ENCODE data around the gene NR2C2.
"Not testable (repeated sequence)": the region's sequence is repeated elsewhere in the genome, so short reads cannot be mapped to it uniquely, and the experiment has no call there.

NR2C2 gene

GRCh38 chr3:14991151-14991742 lies 43.9 kb downstream of the NR2C2 start:
- Histone ChIP-seq H3K4me3 (ENCODE audit: low read depth, low read length) (no peak overlapping the region), H3K4me1 (ENCODE audit: control insufficient read depth, insufficient read depth, low read length, unreplicated experiment) (peaks cover 11% of the 10 kb centered on the region), H2AFZ (ENCODE audit: low read length, unreplicated experiment) (no peak overlapping the region), H3K27ac (ENCODE audit: low read depth, low read length) (no peak overlapping the region), H3K27me3 (ENCODE audit: insufficient read depth, low read length) (no peaks in the 10 kb centered on the region), H3K79me2 (ENCODE audit: control insufficient read depth, insufficient read depth, low read length, unreplicated experiment) (peaks cover 40% of the 10 kb centered on the region), H3K36me3 (ENCODE audit: insufficient read depth, low read length) (no peaks in the 10 kb centered on the region)

DNA sequence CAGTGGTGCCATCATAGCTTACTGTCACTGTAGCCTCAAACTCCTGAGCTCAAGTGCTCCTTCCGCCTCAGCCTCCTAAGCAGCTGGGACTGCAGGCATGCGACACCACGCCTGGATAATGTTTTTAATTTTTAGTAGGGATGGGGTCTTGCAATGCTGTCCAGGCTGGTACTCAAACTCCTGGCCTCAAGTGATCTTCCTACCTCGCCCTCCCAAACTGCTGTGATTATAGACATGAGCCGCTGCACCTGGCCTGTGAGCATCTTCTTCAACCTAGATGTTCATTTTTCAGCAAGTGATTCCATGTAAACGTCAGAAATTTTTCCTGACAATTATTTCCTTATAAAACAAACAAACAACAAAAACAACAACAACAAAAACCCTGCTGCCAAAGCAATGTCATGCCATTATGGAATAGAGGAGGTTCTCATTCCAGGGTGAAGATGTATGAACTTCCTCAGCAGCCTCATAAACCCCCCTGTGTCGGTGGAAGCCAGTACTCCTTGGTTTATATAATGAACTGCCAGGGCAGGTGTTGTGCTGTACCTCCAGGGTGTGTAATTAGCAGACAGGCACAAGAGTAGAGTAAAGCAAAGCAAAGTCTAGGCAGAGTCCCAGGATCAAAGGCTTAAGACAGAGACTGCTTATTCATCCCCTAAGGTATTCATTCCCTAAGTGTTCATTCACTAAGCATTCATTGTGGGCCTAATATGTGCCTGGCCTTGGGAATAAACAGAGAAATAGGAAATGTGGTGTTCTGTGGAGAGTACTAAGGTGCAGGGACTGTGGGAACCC lies 44.6 kb downstream of the NR2C2 start:
- Histone ChIP-seq H3K4me3 (ENCODE audit: low read depth, low read length) (no peak overlapping the region), H3K27ac (ENCODE audit: low read depth, low read length) (no peak overlapping the region), H2AFZ (ENCODE audit: low read length, unreplicated experiment) (no peak overlapping the region), H3K4me1 (ENCODE audit: control insufficient read depth, insufficient read depth, low read length, unreplicated experiment) (peaks cover 11% of the 10 kb centered on the region), H3K36me3 (ENCODE audit: insufficient read depth, low read length) (no peaks in the 10 kb centered on the region), H3K79me2 (ENCODE audit: control insufficient read depth, insufficient read depth, low read length, unreplicated experiment) (peaks cover 36% of the 10 kb centered on the region), H3K27me3 (ENCODE audit: insufficient read depth, low read length) (no peaks in the 10 kb centered on the region)

- Histone ChIP-seq H3K27ac (ENCODE audit: low read depth, low read length) (no peak overlapping the region), H3K27me3 (ENCODE audit: insufficient read depth, low read length) (no peaks in the 10 kb centered on the region), H3K36me3 (ENCODE audit: insufficient read depth, low read length) (0 out of 2 replicates have a peak, but pooled peaks cover 7% of the 10 kb centered on the region), H2AFZ (ENCODE audit: low read length, unreplicated experiment) (no peak overlapping the region), H3K4me3 (ENCODE audit: low read depth, low read length) (no peak overlapping the region), H3K4me1 (ENCODE audit: control insufficient read depth, insufficient read depth, low read length, unreplicated experiment) (no peaks in the 10 kb centered on the region), H3K79me2 (ENCODE audit: control insufficient read depth, insufficient read depth, low read length, unreplicated experiment) (peaks cover 22% of the 10 kb centered on the region)
Measured at GRCh38 chr3:14997941-14998340, 50.6 kb downstream of the NR2C2 start.

DNA sequence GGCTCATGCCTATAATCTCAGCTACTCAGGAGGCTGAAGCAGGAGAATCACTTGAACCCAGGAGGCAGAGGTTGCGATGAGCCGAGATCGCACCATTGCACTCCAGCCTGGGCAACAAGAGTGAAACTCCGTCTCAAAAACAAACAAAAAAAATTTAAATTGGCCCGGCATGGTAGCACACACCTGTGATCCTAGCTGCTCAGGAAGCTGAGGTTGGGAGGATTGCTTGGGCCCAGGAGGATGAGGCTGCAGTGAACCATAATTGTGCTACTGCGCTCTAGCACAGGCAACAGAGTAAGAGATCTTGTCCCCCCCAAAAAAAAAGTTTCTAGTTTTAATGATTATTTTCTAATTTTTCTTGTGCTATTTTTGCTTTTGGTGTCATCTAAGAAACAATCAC lies 51.8 kb downstream of the NR2C2 start:
- H3K36me3 ChIP-seq (ENCODE audit: insufficient read depth, low read length): 0 out of 2 replicates have a peak, but pooled peaks cover 11% of the 10 kb centered on the region
- H3K27ac ChIP-seq (ENCODE audit: low read depth, low read length); H3K4me3 ChIP-seq (ENCODE audit: low read depth, low read length); H3K27me3 ChIP-seq (ENCODE audit: insufficient read depth, low read length); H3K4me1 ChIP-seq (ENCODE audit: control insufficient read depth, insufficient read depth, low read length, unreplicated experiment); H2AFZ ChIP-seq (ENCODE audit: low read length, unreplicated experiment): not testable (repeated sequence)
- peaks cover 15% of the 10 kb centered on the region for H3K79me2 ChIP-seq (ENCODE audit: control insufficient read depth, insufficient read depth, low read length, unreplicated experiment)

- Histone ChIP-seq H3K27ac (ENCODE audit: low read depth, low read length) (no peak overlapping the region), H3K36me3 (ENCODE audit: insufficient read depth, low read length) (peaks cover 11% of the 10 kb centered on the region), H3K79me2 (ENCODE audit: control insufficient read depth, insufficient read depth, low read length, unreplicated experiment) (peaks cover 3% of the 10 kb centered on the region), H3K27me3 (ENCODE audit: insufficient read depth, low read length) (no peaks in the 10 kb centered on the region), H3K4me3 (ENCODE audit: low read depth, low read length) (no peak overlapping the region), H2AFZ (ENCODE audit: low read length, unreplicated experiment) (no peak overlapping the region), H3K4me1 (ENCODE audit: control insufficient read depth, insufficient read depth, low read length, unreplicated experiment) (no peaks in the 10 kb centered on the region)
Measured at GRCh38 chr3:15007681-15008141, 60.3 kb downstream of the NR2C2 start.

DNA sequence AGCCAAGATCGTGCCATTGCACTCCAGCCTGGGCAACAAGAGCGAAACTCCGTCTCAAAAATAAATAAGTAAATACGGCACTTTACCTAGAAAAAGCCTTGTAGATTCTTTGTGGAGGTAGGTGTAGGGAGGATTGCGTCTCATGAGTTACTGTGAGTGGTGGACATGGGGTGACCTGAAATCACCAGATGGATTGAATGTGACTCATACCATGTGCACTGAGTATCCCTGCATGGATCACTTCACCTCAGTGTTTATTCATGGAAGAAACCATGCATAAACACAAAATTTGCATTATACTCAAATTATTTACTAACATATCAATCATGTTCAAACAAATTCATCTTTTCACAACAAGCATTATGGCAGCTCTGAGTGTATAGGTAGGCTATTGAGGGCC lies 61.8 kb downstream of the NR2C2 start:
- Histone ChIP-seq H2AFZ (ENCODE audit: low read length, unreplicated experiment) (no peak overlapping the region), H3K4me3 (ENCODE audit: low read depth, low read length) (no peak overlapping the region), H3K27me3 (ENCODE audit: insufficient read depth, low read length) (no peaks in the 10 kb centered on the region), H3K27ac (ENCODE audit: low read depth, low read length) (no peak overlapping the region), H3K79me2 (ENCODE audit: control insufficient read depth, insufficient read depth, low read length, unreplicated experiment) (peaks cover 3% of the 10 kb centered on the region), H3K36me3 (ENCODE audit: insufficient read depth, low read length) (peaks cover 14% of the 10 kb centered on the region), H3K4me1 (ENCODE audit: control insufficient read depth, insufficient read depth, low read length, unreplicated experiment) (no peaks in the 10 kb centered on the region)

GRCh38 chr3:15010664-15011063 lies 63.3 kb downstream of the NR2C2 start:
- Histone ChIP-seq H3K27ac (ENCODE audit: low read depth, low read length) (no peak overlapping the region), H3K4me1 (ENCODE audit: control insufficient read depth, insufficient read depth, low read length, unreplicated experiment) (peaks cover 11% of the 10 kb centered on the region), H2AFZ (ENCODE audit: low read length, unreplicated experiment) (no peak overlapping the region), H3K4me3 (ENCODE audit: low read depth, low read length) (no peak overlapping the region), H3K27me3 (ENCODE audit: insufficient read depth, low read length) (no peaks in the 10 kb centered on the region), H3K36me3 (ENCODE audit: insufficient read depth, low read length) (peaks cover 12% of the 10 kb centered on the region; the same call in 1 of the 2 replicates), H3K79me2 (ENCODE audit: control insufficient read depth, insufficient read depth, low read length, unreplicated experiment) (no peaks in the 10 kb centered on the region)

DNA sequence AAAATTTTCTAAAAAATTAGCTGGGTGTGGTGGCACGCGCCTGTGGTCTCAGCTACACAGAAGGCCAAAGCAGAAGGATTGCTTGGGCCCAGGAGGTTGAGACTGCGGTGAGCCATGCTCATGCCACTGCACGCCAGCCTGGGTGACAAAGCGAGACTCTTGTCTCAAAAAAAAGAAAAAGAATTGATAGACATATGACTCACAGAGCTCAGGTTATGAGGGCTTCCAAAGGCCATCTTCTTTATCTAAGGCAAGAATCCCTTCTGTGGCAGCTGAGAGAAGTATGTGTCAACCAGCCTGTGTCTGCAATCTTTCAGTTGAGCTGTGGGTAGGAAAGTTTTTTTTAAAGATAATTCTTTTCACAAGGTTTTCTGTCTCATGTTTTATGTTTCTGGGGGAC lies 63.8 kb downstream of the NR2C2 start:
- peaks cover 11% of the 10 kb centered on the region for H3K4me1 ChIP-seq (ENCODE audit: control insufficient read depth, insufficient read depth, low read length, unreplicated experiment)
- no peak overlapping the region for H2AFZ ChIP-seq (ENCODE audit: low read length, unreplicated experiment)
- peaks cover 13% of the 10 kb centered on the region; the same call in 1 of the 2 replicates for H3K36me3 ChIP-seq (ENCODE audit: insufficient read depth, low read length)
- no peaks in the 10 kb centered on the region for H3K79me2 ChIP-seq (ENCODE audit: control insufficient read depth, insufficient read depth, low read length, unreplicated experiment)
- H3K27ac ChIP-seq (ENCODE audit: low read depth, low read length): no peak overlapping the region
- no peaks in the 10 kb centered on the region for H3K27me3 ChIP-seq (ENCODE audit: insufficient read depth, low read length)
- no peak overlapping the region for H3K4me3 ChIP-seq (ENCODE audit: low read depth, low read length)

GRCh38 chr3:15014606-15015328 lies 67.4 kb downstream of the NR2C2 start:
- no peak overlapping the region for H3K4me3 ChIP-seq (ENCODE audit: low read depth, low read length)
- 0 out of 2 replicates have a peak overlapping the region, but pooled peaks have one; percentile 8 for H3K27ac ChIP-seq (ENCODE audit: low read depth, low read length)
- H3K27me3 ChIP-seq (ENCODE audit: insufficient read depth, low read length): no peaks in the 10 kb centered on the region
- H3K4me1 ChIP-seq (ENCODE audit: control insufficient read depth, insufficient read depth, low read length, unreplicated experiment): peaks cover 11% of the 10 kb centered on the region
- H2AFZ ChIP-seq (ENCODE audit: low read length, unreplicated experiment): no peak overlapping the region
- H3K36me3 ChIP-seq (ENCODE audit: insufficient read depth, low read length): peaks cover 23% of the 10 kb centered on the region
- no peaks in the 10 kb centered on the region for H3K79me2 ChIP-seq (ENCODE audit: control insufficient read depth, insufficient read depth, low read length, unreplicated experiment)

DNA sequence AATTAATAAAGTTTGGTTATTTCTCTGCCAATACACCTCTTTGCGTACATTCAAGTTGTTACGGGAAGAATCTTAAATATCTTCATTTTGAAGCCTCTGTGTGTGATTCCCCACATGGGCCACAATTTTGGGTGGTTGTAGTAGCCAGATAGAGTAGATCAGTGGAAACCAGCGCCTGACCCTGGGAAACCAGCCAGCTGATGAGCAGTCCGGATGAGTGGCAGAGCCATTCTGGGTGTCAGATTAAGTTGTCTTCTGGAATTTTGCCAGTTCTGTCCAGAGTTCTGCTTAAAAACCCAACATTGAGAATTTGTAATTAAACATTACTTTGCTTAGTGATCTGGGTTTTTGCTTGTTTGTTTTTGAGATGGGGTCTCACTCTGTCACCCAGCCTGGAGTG lies 68.1 kb downstream of the NR2C2 start:
- Histone ChIP-seq H3K36me3 (ENCODE audit: insufficient read depth, low read length) (peaks cover 23% of the 10 kb centered on the region), H2AFZ (ENCODE audit: low read length, unreplicated experiment) (no peak overlapping the region), H3K79me2 (ENCODE audit: control insufficient read depth, insufficient read depth, low read length, unreplicated experiment) (no peaks in the 10 kb centered on the region)

More for the DNA sequence above, 68.1 kb downstream of the NR2C2 start:
- H3K27me3 ChIP-seq (ENCODE audit: insufficient read depth, low read length): no peaks in the 10 kb centered on the region
- no peak overlapping the region for H3K4me3 ChIP-seq (ENCODE audit: low read depth, low read length)
- H3K27ac ChIP-seq (ENCODE audit: low read depth, low read length): no peak overlapping the region
- H3K4me1 ChIP-seq (ENCODE audit: control insufficient read depth, insufficient read depth, low read length, unreplicated experiment): peaks cover 11% of the 10 kb centered on the region
